NCI-H2196 (cell line): ENCODE measurements around the gene ALDH3B1.
A peak's percentile ranks its signal among the peaks of the same experiment; 100 is the strongest.
"Not testable (repeated sequence)": the region's sequence is repeated elsewhere in the genome, so short reads cannot be mapped to it uniquely, and the experiment has no call there.

Experiments used
- DNase-seq: peaks from one replicate; lab custom pipeline; 2025; ENCODE audit not compliant: unreplicated experiment; lab: John Stamatoyannopoulos, UW

The ALDH3B1 gene, protein sequence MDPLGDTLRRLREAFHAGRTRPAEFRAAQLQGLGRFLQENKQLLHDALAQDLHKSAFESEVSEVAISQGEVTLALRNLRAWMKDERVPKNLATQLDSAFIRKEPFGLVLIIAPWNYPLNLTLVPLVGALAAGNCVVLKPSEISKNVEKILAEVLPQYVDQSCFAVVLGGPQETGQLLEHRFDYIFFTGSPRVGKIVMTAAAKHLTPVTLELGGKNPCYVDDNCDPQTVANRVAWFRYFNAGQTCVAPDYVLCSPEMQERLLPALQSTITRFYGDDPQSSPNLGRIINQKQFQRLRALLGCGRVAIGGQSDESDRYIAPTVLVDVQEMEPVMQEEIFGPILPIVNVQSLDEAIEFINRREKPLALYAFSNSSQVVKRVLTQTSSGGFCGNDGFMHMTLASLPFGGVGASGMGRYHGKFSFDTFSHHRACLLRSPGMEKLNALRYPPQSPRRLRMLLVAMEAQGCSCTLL

DNA sequence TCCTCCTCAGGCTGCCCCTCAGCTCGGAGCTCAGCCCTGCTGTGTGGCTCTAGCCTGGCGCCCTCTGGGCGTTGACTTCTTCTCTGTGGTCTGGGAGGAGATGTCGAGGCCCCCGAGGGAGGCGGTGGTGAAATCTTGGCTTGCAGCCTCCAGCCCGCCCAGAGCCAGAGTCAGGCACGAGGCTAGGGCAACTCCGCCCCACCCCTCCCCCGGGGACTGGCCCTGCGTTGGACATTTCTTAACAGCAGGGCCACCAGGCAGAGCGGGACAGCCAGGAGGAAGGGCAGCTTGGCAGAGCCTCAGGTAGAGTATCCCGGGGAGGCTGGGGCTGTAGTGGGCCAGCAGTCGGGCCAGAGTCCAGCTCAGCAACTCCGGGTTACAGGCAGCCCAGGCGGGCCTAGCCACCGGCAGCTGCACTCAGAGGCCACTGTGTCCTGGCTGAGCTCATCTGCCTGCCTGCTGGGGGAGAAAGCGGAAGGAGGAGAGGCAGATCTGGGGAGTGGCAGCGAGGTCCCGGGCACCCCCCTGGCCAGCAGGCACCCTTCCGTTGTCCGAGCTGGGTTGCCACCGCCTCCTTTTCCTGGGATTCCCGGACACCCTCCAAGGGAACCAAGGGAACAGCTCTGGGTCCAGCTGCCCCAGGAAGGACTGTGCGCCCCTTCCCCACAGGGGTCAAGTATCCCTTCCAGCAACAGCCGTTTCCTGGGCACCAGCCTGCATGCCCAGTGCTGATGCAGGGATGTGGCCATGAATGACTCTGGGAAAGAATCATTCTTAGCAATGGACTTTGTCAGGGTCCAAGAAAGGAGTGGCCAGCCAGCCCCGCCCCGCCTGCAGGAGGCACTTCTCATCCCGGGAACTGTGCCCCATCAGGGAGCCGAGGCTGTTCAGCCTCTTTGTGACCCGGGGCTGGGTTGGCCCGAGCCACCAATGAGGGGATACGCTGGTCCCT lies at the start of gene ALDH3B1:
ALDH3B1 (plus strand) TSS at position 238 of the 952 bp plus-strand sequence. CDS start 4,971 bp downstream, outside the sequence.
- no peak for DNase-seq

DNA sequence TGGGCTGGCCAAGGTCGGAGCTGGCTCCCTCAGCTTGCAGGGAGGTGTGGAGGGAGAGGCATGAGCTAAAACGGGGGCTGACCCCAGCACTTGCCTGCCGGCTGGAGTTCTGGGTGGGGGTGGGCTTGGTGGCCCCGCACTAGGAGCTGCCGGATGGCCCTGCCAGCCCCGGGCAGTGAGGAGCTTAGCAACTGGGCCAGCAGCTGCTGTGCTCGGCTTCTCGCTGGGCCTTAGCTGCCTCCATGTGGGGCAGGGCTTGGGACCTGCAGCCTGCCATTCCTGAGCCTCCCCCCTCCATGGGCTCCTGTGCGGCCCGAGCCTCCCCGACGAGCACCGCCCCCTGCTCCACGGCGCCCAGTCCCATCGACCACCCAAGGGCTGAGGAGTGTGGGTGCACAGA lies 46.9 kb upstream of the ALDH3B1 start:
- DNase-seq, result not testable (repeated sequence)

DNA sequence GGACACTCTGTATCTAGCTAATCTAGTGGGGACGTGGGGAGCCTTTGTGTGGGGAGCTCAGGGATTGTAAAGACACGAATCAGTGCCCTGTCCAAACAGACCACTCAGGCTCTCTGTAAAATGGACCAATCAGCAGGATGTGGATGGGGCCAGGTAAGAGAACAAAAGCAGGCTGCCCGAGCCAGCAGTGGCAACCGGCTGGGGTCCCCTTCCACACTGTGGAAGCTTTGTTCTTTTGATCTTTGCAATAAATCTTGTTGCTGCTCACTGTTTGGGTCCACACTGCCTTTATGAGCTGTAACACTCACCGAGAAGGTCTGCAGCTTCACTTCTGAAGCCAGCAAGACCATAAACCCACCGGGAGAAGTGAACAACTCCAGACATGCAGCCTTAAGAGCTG lies 46.2 kb upstream of the ALDH3B1 start:
- not testable (repeated sequence) for DNase-seq

DNA sequence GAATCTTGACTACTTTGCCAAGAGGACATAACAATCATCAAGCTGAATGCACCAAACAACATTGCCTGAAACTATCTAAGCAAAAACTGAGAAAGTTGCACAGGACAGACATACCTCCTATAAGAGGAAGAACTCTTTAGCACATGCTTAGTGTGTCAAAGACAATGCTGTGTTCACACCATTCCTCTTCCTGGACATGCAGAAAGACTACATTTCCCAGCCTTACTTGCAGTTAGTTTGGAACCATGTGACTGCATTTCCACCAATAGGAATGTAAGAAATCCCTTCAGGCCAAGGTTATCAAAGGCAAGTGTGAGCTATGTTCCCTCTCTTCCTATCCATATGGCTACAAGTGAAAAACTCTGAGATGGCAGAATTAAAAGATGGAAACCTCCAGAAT lies 45.4 kb upstream of the ALDH3B1 start:
- DNase-seq, result not testable (repeated sequence)

DNA sequence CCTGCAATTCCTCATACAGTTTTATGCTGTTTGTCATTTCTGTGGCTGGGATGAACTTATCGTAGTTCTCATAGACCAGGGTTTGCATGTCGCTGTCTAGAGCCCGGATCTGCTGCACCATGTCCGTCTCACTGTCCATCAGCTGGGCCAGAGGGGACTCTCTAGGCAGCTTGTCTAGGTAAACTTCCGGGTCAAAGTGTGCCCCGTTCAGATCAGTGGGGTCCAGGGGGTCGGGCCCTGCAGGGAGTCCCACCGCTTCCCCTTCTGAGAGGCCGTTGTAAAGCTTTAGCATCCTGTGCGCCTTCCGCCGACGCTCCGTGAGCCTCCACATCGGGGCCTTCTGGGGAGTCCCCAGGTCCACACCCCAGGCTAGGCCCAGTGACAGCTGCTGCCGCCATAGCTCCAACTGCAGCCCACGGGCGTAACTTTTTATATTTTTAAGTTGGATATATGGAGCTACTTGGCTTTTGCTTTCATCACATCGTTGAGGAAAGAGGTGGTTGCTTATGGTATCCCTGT lies 44.2 kb upstream of the ALDH3B1 start:
- not testable (repeated sequence) for DNase-seq

DNA sequence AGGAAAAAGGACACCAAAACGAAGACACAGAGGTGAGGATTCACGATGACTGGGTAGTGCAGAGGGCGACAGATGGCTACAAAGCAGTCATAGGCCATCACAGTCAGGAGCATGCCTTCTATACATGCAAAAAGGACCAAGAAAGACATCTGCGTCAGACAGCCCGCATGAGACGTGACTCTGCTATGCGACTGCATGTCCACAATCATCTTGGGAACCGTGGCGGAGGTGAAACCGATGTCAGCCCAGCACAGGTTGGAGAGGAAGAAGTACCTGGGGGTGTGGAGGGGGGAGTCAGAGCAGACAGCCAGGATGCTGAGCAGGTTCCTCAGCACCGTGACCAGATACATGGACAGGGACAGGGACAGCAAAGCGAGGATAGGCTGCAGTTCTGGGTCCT lies 35.4 kb upstream of the ALDH3B1 start:
- DNase-seq, result not testable (repeated sequence)

DNA sequence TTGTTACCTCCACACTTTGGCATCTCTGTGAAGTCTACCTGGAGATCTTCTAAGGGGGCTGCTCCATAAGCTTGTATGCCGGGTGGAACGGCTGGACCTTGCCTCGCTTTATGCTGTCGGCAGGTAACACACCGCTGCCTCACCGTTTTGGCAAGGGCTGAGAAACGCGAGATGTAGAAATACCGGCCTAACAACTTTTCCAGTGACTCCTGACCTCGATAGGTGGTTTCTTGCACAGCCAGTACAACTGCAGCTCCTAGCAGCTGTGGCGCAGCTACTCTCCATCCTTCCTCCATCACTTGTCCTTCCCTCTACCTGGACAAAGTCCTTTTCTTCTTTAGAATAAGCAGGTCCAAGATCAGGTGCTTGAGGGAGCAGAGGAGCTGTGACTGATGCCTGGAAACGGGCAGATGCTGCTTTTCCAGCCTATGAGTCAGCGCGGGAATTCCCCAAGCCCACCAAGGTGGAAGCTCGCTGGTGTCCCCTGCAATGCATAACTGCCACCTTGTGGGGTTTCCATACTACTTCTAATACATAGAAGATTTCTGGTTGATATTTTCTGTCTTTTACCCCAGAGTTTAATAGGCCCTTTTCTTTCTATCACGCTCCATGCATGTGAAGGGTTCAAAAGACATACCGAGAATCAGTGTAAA lies 31.2 kb upstream of the ALDH3B1 start:
- peak; percentile 15 for DNase-seq

DNA sequence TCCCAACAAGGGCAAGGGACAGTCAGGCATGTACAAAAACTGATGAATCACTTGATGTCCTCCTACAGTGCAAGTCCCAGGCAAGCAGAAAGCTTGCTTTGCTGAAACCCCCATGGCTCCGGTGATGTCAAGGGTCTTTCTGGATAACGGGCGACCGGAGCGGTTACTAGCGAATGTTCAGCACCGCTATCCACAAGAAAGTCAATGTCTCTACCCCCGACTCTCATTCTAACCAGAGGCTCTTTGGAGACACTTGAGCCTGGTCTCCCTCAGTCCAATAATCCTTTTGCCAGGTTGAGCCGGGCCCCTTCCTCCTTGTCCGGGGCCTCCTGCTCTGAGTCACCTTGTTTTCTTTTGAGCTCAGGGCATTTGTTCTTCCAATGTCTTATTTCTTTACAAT lies 28.9 kb upstream of the ALDH3B1 start:
- DNase-seq, result not testable (repeated sequence)

DNA sequence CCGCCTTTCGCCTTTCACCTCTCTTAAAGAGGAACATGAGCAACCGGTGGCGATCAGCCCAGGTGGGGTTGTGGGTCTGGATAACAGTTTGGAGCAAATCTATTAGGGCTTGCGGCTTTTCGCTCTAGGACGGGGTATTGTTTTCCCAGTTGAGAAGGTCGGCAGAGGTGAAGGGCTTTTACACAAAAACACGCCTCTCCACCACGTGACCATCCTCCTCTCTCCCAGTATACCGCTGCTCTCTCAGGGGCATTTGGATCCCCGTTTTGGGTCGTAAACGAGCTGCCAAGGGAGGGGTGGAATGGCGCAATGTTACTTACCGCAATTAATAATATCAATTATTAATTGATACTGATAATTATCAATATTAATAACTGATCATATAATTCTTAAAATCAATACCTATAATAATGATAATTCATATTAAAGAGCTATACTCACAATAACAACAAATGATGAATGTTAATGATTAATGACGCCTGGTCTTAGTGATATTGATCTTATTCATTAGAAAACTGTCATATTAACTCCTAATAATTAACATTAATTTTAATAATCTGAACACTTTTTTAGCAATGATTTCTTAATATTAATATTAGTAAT lies 27.8 kb upstream of the ALDH3B1 start:
- not testable (repeated sequence) for DNase-seq

DNA sequence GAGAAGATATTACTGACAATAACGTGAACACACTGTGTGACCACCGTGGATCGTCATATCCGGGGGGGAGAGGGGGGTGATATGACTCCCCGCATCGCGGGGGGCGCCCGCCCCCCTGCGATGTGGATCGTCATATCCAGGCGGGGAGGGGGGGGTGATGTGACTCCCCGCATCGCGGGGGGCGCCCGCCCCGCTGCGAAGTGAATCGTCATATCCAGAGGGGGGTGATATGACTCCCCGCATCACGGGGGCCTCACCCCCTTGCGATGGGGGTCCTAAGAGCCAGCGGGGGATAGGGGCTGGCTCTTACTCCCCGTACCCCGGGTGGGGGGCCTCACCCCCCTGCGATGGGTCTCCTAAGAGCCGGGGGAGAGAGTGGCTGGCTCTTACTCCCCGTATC lies 26.2 kb upstream of the ALDH3B1 start:
- DNase-seq, result no peak

DNA sequence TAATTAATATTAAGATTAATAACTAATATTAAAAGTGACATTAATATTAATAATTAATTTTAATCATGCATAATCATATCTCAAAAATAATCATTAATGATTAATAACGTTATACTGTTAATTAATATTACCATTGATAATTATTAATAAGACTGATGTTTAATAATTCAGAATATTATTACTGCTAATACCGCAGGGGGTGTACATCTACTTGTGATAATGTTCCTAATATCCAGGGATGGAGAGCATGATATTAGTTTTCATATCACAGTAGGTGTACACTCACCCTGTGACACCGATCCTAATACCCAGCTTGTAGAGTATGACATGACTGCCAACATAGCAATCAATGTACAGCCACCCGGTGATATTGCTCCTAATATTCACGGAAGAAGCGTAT lies 24.8 kb upstream of the ALDH3B1 start:
- not testable (repeated sequence) for DNase-seq

DNA sequence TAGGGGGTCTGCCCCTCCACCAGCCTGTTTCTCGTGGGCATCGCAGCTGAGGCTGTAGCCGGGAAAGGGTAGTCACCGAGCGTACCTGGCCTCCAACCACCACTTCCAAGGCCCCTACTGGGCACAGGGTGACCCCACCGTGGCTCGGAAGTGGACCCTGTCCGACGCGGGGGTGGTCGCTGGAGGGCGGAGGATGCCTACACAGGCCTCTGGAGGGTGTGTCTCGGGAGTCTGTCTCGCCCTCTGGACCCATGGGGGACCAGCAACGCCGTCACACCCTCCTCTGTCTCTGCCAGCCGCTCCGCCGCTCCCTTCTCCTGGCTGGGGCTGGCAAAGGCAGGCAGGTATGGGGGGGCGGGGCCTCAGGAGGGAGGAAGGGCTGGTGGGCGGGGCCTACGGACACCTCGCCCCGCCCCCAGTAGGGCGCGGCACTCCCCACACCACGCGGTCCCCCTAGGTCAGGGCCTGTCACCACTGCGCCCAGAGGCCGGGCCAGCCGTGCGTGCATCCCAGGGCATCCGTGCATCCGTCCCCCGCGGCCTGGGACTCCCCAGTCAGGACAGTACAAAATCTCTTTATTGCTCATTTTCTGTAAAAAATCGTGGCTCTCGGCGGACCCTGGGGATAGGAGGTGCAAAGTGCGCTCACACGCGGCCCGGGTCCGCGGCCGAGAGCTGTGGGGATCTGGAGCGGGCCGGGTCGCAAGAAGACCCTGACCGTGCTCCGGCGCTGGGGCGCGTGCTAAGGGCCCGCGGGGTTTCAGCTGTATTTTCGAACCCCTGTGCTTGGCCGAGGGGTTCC lies 19.4 kb upstream of the ALDH3B1 start:
- DNase-seq, result not testable (repeated sequence)

DNA sequence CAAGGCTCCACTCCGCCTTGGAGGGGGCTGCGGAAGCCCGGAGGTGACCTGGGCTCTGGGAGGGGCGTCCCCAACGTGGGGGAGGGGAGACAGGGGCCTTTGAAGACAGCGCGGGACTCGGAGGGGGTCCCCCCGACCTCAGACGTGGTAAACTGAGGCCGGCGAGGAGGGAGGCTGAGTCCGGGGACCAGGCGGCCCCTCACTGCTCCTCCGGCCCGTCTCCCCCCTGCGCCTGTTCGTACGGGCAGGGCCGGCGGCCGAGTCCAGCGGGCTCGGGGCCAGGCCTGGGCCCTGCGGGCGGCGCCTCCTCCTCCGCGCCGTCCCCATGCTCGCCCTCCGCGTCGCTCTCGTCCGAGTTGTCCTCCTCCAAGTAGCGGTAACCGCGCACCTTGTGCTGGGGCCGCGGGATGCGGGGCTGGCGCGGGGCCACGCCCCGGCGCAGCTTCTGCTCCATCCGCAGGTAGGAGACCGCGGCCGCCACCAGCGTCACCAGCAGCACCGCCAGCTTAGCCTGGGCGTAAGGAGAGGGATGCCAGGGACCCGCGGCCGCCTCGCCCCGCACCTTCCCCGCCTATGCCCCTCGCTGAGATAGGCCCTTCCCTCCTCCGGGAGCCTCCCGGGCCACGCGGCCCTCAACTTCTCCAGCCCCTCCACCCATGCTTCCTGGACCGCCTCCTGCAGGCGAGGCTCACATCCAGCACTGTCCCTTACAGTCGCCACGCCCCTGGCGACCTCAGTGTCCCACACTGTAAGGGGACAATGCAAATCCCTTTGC lies 18.6 kb upstream of the ALDH3B1 start:
- DNase-seq, result not testable (repeated sequence)

DNA sequence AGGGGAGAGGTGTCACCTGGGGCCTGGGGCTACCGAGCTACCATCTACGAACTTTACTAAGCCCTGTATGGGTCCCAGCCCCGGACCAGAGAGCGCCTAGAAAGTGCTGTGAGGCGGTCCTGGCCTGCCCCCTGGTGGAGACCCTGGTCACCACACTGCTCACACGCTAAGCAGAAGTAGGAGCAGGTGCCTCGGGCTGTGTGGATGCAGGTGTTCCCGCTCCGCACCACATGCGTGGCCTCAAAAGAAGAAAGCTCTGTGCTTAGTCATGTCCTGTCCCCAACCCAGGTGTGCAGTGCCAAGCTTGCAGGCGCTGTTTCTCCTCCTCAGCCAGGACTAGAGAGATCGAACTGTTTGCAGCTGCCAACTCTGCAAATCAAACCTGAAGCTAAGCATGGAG lies 16.3 kb upstream of the ALDH3B1 start:
- peak; percentile 68 for DNase-seq

DNA sequence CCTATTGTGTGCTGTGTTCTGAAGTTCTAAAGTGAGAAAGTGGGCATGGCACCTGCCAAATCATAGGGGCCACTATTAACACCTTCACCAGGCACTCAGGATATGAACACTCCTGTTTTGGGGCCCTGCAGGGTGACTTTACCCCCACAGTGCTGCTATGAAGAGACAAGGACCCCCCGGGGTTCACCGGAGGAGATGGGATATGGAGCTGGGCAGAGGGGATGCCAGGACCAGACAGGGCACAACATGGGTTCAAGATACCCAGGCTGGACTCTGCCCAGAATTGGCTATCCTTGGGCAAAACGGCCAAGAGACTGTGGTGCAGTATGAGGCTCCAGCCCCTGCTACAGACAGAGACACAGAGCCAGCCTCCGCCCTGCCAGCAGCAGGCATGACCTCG lies 15.7 kb upstream of the ALDH3B1 start:
- not testable (repeated sequence) for DNase-seq

DNA sequence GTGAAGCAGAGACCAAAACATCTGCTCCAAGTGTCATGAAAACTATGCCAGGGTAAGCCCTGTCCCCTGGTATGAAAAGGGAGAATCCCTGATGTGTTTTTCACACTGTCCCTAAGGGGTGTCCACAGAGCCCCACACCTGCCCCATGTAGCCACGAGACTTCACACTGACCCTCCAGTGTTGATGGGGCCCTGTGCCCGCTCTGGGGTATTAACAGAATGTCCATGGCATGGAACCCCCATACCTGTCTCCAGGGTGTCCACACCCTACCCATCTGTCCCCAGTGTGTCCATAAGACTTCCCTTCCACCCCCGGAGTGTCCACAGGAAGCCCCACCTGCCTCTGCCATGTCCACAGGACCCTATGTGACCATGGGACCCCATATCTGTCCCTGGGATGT lies 15.0 kb upstream of the ALDH3B1 start:
- not testable (repeated sequence) for DNase-seq

DNA sequence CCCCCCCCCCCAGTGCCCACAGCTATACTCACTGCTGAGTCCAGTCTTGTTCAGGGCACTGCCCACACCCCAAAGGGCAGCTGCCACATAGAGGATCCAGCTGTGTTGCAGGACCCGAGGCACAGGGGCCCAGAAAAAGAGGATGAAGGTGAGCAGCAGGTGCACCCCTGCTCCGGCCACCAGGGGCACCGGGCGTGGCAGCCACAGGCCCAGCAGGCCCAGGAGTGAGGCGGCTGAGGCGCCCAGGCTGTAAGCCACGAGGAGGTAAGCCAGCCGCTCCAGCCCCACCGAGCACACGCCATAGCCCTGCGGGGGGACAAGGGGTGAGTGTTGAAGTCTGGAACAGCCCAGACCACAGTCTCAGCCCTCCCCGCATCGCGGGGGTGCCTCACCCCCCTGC lies 14.5 kb upstream of the ALDH3B1 start:
- not testable (repeated sequence) for DNase-seq

DNA sequence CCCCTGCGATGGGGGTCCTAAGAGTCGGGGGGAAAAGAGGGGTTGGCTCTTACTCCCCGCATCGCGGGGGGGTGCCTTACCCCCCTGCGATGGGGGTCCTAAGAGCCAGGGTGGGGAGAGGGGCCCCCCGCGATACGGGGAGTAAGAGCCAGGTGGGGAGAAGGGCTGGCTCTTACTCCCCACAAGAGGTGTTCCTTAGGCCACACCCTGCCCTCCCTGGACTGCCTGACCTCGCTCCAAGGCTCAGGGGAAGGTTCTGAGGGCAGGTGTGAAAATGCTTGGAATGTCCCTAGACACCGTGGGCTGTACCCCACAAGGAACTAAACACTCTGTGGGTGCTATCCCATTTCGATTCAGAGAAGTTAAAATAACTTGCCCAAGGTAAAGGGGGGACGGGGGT lies 14.1 kb upstream of the ALDH3B1 start:
- DNase-seq, result no peak
